CD14-positive monocyte (primary cell): ENCODE results near the gene IGF2. TPM values are rescaled to one million over a fixed set of nuclear protein-coding genes. Genes with fewer than 3 reads are reported as not detected.
"Not testable (repeated sequence)": the region's sequence is repeated elsewhere in the genome, so short reads cannot be mapped to it uniquely, and the experiment has no call there.

Source experiments
- DNase-seq, 3 donors: peaks; one replicate each; pipeline ENCODE4 v3.0.0-alpha.2; 2011 to 2022
- H2AFZ ChIP-seq: 2 replicates; pipeline ENCODE4 v1.6.0; 2012; ENCODE audit warnings: mild to moderate bottlenecking, low read depth, low read length, inconsistent platforms; ENCODE audit not compliant: insufficient read depth, poor library complexity, severe bottlenecking
- H3K27ac ChIP-seq, 2 donors: 1 replicate in 1 of 2; 2 replicates in 1 of 2; pipeline ENCODE4 v1.5.1; 2012 to 2013; ENCODE audit warnings: low read length in 2 of 2, control low read depth in 1 of 2, inconsistent platforms in 1 of 2, low read depth in 1 of 2, mild to moderate bottlenecking in 1 of 2
- H3K27me3 ChIP-seq, 2 donors: one replicate each; pipeline versions ENCODE4 v1.6.0 to v1.6.1; 2011 to 2013; ENCODE audit warnings: low read length in 2 of 2; ENCODE audit not compliant: control insufficient read depth in 2 of 2, insufficient read depth in 2 of 2
- H3K36me3 ChIP-seq, 2 donors: replicated peaks in 1 of 2; 1 replicate in 1 of 2; 2 replicates in 1 of 2; pipeline versions ENCODE4 v1.5.1 to v1.6.1; 2012 to 2013; ENCODE audit warnings: low read length in 2 of 2, control low read depth in 1 of 2, inconsistent platforms in 1 of 2, mild to moderate bottlenecking in 1 of 2; ENCODE audit not compliant: insufficient read depth in 2 of 2, control insufficient read depth in 1 of 2
- H3K4me1 ChIP-seq, 2 donors: 1 replicate in 1 of 2; 2 replicates in 1 of 2; pipeline versions ENCODE4 v1.5.1 to v1.6.1; 2012 to 2013; ENCODE audit warnings: low read length in 2 of 2, control low read depth in 1 of 2, inconsistent platforms in 1 of 2, mild to moderate bottlenecking in 1 of 2, moderate library complexity in 1 of 2; ENCODE audit not compliant: insufficient read depth in 2 of 2, control insufficient read depth in 1 of 2
- H3K4me2 ChIP-seq: replicated peaks from 2 replicates; pipeline ENCODE3; 2012; ENCODE audit warnings: low read length, moderate library complexity, mild to moderate bottlenecking; ENCODE audit not compliant: poor library complexity, severe bottlenecking; ENCODE audit errors: extremely low read depth
- H3K4me3 ChIP-seq, 3 experiments: fragments of 200-600 bp in 1 of 3; sonication (generic) in 1 of 3; replicated peaks in 1 of 3; 1 replicate in 2 of 3; 2 replicates in 1 of 3; pipeline ENCODE4 v1.5.1; 2011 to 2013; ENCODE audit warnings: low read length in 3 of 3, mild to moderate bottlenecking in 3 of 3, control low read depth in 2 of 3, low read depth in 2 of 3, inconsistent platforms in 1 of 3, moderate library complexity in 1 of 3
- H3K79me2 ChIP-seq: 2 replicates; pipeline ENCODE4 v1.6.0; 2012; ENCODE audit warnings: mild to moderate bottlenecking, control low read depth, inconsistent platforms, low read length, moderate library complexity; ENCODE audit not compliant: insufficient read depth
- H3K9ac ChIP-seq: 2 replicates; pipeline ENCODE4 v1.6.0; 2017; ENCODE audit warnings: low read length, mild to moderate bottlenecking; ENCODE audit not compliant: insufficient read depth, poor library complexity, severe bottlenecking
- H3K9me3 ChIP-seq, 2 donors: replicated peaks in 1 of 2; 1 replicate in 1 of 2; 2 replicates in 1 of 2; pipeline versions ENCODE4 v1.5.1 to v1.6.1; 2012 to 2013; ENCODE audit warnings: low read length in 2 of 2, control low read depth in 1 of 2; ENCODE audit not compliant: control insufficient read depth in 1 of 2, insufficient read depth in 1 of 2
- H4K20me1 ChIP-seq: 2 replicates; pipeline ENCODE4 v1.6.0; 2012; ENCODE audit warnings: mild to moderate bottlenecking, low read length, control low read depth, moderate library complexity; ENCODE audit not compliant: insufficient read depth
- H3K27ac Mint-ChIP-seq, 7 donors: one replicate each; pipeline ENCODE4 v1.8.0; 2020; ENCODE audit warnings: mild to moderate bottlenecking in 7 of 7, mixed read lengths in 7 of 7, moderate library complexity in 6 of 7, inconsistent platforms in 2 of 7
- H3K27me3 Mint-ChIP-seq, 3 donors: one replicate each; pipeline ENCODE4 v1.8.0; 2021 to 2022; ENCODE audit warnings: low read depth in 3 of 3, mild to moderate bottlenecking in 3 of 3, mixed read lengths in 3 of 3, moderate library complexity in 3 of 3, inconsistent platforms in 1 of 3
- H3K36me3 Mint-ChIP-seq, 2 donors: one replicate each; pipeline ENCODE4 v1.8.0; 2020; ENCODE audit warnings: mixed read lengths in 2 of 2, inconsistent platforms in 1 of 2, mild to moderate bottlenecking in 1 of 2
- H3K4me1 Mint-ChIP-seq: one replicate; pipeline ENCODE4 v1.8.0; 2020; ENCODE audit warnings: mild to moderate bottlenecking, mixed read lengths
- H3K4me3 Mint-ChIP-seq, 2 donors: one replicate each; pipeline ENCODE4 v1.8.0; 2020; ENCODE audit warnings: mild to moderate bottlenecking in 2 of 2, mixed read lengths in 2 of 2, moderate library complexity in 1 of 2
- H3K9me3 Mint-ChIP-seq, 7 donors: one replicate each; pipeline ENCODE4 v1.8.0; 2020 to 2022; ENCODE audit warnings: mixed read lengths in 7 of 7, mild to moderate bottlenecking in 6 of 7, moderate library complexity in 6 of 7, inconsistent platforms in 2 of 7
- CTCF ChIP-seq: fragments of 200-600 bp; IDR thresholded peaks from one replicate; pipeline ENCODE4 v1.8.0; 2022; ENCODE audit warnings: antibody characterized with exemption, mild to moderate bottlenecking
- WGBS: methylation state at CpG from one replicate; pipeline ENCODE4 v1.1.5; 2013; ENCODE audit warnings: missing lambda C conversion rate; ENCODE audit not compliant: insufficient coverage; 5-methylcytosine and 5-hydroxymethylcytosine counted together
- intact Hi-C, 2 donors: fragments of 100-400 bp; cut with micrococcal nuclease; formaldehyde crosslinking; loops; one replicate each; pipeline versions ENCODE4 v1.15.0 to v1.15.1; 2023
- polyA plus RNA-seq, 3 donors: library from polyadenylated mRNA; depleted of rRNA in 1 of 3; unstranded in 2 of 3; stranded (reverse) in 1 of 3; fragments of 300-500 nt in 2 of 3; fragments of >200 nt in 1 of 3; fragmentation: Illumina TruSeq in 2 of 3; gene quantifications; 1 replicate in 2 of 3; 2 replicates in 1 of 3; pipeline ENCODE4 v1.2.3, GENCODE V29; 2012 to 2021

Gene IGF2
- polyA plus RNA-seq, 3 donors: not detected

GRCh38 chr11:2126520-2127085 lies 12.6 kb downstream of the IGF2 start:
- Histone ChIP-seq H3K9ac (no peak overlapping the region), H3K27ac (no peak overlapping the region), H3K36me3 (no peaks in the 10 kb centered on the region), H2AFZ (no peak overlapping the region), H4K20me1 (no peaks in the 10 kb centered on the region), H3K4me3 (no peak overlapping the region), H3K9me3 (no peaks in the 10 kb centered on the region), H3K4me1 (no peaks in the 10 kb centered on the region), H3K27me3 (no peaks in the 10 kb centered on the region), H3K4me2 (no peak overlapping the region), H3K79me2 (no peaks in the 10 kb centered on the region)
- WGBS: 85% methylated on average over 2 of the region's 2 CpGs
- Mint-ChIP-seq H3K27me3 (peaks cover 12 to 17% (median 13%) of the 10 kb centered on the region in 3 donors), H3K36me3 (no peaks in the 10 kb centered on the region), H3K4me1 (no peaks in the 10 kb centered on the region), H3K27ac (no peak overlapping the region), H3K4me3 (no peak overlapping the region), H3K9me3 (peaks cover 0 to 8% (median 5%) of the 10 kb centered on the region in 7 donors)
- TF ChIP-seq CTCF: no peak
- intact Hi-C loops: no loop called here
- no peak for DNase-seq

- H3K4me3 ChIP-seq, H4K20me1 ChIP-seq, H3K9me3 Mint-ChIP-seq, H3K27ac ChIP-seq, H3K4me3 Mint-ChIP-seq, H3K9ac ChIP-seq, H2AFZ ChIP-seq, H3K79me2 ChIP-seq, H3K27me3 ChIP-seq, H3K4me1 Mint-ChIP-seq, DNase-seq, intact Hi-C loops, H3K27ac Mint-ChIP-seq, H3K36me3 Mint-ChIP-seq, H3K9me3 ChIP-seq, H3K36me3 ChIP-seq, H3K4me1 ChIP-seq, H3K4me2 ChIP-seq: not testable (repeated sequence)
- WGBS: 96% methylated on average over 8 of the region's 10 CpGs
- H3K27me3 Mint-ChIP-seq: peaks cover 8 to 16% (median 11%) of the 10 kb centered on the region in 3 donors
Measured at GRCh38 chr11:2124736-2125484, 14.3 kb downstream of the IGF2 start.
